GF-D8 (cell line): ENCODE data around the gene PDCD6IP.
"Not testable (repeated sequence)": the region's sequence is repeated elsewhere in the genome, so short reads cannot be mapped to it uniquely, and the experiment has no call there.

Experiments used
- DNase-seq: peaks from one replicate; lab custom pipeline; 2025; lab: John Stamatoyannopoulos, UW

The PDCD6IP gene

DNA sequence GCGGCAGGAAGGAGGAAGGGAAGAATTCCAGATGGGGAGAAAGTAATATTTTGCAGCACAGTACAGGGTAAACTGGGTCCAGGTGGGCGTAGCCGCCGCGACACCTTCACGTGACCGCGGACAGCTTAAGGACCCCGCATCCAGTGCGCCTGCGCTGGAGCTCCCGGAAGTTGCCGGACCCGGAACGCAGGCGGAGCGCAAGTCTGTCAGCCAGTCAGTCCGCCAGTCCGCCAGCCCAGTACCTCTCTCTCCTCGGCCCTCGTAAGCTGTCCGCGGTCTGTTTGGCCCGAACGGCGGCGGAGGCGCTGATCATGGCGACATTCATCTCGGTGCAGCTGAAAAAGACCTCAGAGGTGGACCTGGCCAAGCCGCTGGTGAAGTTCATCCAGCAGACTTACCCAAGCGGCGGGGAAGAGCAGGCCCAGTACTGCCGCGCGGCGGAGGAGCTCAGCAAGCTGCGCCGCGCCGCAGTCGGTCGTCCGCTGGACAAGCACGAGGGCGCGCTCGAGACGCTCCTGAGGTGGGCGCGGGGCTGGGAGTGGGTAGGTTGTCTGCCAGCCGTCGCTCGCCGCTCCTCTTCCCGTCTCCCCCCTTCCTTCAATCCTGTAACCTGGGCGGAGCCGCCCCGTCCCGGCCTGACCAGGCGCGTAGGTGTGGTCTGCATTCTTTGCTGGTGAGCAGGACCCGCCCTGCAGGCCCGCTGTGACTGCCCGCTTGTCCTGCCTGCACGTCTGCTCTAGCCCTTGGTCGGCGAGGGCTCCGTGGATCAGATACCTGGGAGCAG is at the start of gene PDCD6IP:
Gene PDCD6IP (plus strand): TSS at position 213 of the 784 bp plus-strand sequence. CDS start 99 bp downstream, at position 312.
- DNase-seq = peak; percentile 72

- DNase-seq = peak; percentile 65
These were observed 48.8 kb upstream of the PDCD6IP start for GRCh38 chr3:33749546-33750210.

GRCh38 chr3:33750211-33750548 is 48.2 kb upstream of the PDCD6IP start:
- no peak for DNase-seq

GRCh38 chr3:33751336-33751735 is 47.1 kb upstream of the PDCD6IP start:
- no peak for DNase-seq

DNA sequence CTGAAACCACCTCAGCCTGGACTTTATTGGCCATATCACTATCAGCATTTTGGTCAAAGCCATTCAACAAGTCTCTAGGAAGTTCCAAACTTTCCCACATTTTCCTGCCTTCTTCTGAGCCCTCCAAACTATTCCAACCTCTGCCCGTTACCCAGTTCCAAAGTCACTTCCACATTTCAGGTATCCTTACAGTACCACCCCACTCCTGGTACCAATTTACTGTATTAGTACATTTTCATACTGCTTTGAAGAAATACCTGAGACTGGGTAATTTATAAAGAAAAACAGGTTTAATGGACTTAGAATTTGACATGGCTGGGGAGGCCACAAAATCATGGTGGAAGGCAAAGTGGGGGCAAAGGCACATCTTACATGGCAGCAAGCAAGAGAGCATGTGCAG is 44.0 kb upstream of the PDCD6IP start:
- DNase-seq = not testable (repeated sequence)

- no peak for DNase-seq
These were observed 40.1 kb upstream of the PDCD6IP start for GRCh38 chr3:33758281-33758680.

GRCh38 chr3:33758864-33759263 is 39.6 kb upstream of the PDCD6IP start:
- no peak for DNase-seq

DNA sequence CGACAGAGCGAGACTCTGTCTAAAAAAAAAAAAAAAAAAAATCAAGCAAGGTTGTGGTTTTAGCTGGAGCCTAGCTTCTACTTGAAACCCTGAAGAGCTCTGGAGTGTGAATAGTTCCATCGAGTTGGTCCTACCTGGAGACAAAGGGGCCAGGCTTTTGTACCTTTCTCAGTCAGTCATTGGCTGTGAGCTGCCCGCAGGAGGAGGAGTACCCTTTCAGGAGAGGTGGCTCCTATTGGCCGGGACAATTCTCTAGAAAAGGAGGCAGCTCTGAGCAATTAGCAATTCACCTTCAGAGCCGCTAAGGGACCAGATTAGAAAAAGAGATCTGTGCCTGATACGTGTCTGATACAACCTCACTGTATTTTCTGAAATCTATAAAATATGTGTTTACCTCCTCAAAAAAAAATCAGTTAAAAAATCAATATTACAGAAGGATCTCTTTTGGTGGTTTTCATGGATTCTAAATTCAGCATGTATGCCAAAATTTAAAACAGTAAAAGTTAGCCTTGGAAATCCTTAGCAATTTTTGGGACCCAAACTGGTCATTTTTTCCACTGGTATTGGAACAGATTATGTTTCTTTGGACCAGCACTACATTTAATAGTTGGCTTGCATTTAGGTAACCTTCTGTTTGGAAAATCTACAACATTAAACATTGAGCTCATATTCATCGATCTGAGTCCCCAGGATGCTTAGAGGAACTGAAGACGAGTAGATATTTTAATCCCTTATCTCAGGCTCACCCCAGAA is 29.7 kb upstream of the PDCD6IP start:
- DNase-seq = no peak

DNA sequence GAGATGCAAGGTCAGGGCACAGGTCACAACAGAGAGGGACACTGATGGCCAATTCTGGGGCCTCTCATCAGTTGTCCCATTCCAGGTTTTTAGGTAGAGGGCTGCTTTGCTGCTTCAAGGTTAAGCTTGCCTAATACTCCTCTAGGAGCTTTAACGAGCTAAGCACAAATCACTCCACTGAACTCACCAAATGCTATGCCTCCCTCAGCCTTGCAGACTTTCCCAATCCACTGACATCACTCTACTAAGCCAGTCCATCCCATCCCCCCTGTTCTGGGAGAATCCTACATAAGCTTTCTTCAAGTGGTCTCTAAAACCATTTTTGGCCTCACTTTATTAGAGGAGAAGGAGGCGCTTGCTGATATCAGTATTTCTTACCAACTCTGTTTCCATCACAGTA is 24.8 kb upstream of the PDCD6IP start:
- DNase-seq = no peak

- no peak for DNase-seq
These were observed 23.1 kb upstream of the PDCD6IP start for GRCh38 chr3:33775363-33775762.

DNA sequence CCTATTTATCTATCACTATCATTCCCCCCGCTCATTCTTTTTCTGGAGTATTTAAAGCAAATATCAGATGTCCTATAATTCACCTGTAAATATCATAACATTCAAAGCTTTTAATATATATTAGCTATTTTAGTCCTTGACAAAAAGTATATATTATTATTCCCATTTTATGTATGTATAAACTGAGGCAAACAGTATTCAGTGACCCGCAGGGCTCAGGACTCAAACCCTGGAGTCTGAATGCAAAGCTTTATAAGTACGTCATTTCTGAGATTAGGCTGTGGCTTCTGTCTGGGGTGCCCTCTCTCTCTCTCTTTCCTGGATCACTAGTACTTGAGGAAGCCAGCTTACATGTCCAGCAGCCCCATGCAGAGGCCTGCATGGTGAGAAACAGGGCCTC is 20.4 kb upstream of the PDCD6IP start:
- no peak for DNase-seq

- no peak for DNase-seq
These were observed 18.7 kb upstream of the PDCD6IP start for GRCh38 chr3:33779751-33780150.

- not testable (repeated sequence) for DNase-seq
These were observed 17.0 kb upstream of the PDCD6IP start for GRCh38 chr3:33781413-33781812.

GRCh38 chr3:33786565-33787327 is 11.7 kb upstream of the PDCD6IP start:
- no peak for DNase-seq

DNA sequence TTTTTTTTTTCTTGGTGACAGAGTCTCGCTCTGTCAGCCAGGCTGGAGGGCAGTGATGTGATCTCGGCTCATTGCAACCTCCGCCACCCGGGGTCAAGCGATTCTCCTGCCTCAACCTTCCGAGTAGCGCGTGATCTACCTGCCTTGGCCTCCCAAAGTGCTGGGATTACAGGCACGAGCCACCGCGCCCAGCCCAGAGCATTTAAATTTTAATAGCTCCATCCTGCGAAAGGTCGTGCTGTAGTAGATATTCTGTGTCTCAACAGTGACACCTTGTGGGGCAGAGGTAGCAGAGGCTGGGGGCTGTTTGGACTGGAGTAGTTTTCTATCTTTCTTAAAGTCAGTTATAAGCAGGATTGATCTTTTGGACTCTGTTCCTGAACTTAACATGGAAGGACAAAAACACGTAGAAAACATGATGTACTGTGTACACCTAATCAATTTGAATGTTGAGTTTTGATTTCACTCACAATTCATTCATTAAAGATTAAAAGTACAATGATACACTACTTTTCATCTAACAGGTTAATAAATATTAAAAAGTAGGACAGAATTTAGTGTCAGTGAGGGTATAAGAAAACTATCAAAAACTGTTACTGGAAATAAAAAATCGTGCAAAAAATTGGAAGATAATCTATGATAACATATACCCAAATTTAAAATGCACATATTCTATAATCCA is 11.0 kb upstream of the PDCD6IP start:
- peak; percentile 25 for DNase-seq

DNA sequence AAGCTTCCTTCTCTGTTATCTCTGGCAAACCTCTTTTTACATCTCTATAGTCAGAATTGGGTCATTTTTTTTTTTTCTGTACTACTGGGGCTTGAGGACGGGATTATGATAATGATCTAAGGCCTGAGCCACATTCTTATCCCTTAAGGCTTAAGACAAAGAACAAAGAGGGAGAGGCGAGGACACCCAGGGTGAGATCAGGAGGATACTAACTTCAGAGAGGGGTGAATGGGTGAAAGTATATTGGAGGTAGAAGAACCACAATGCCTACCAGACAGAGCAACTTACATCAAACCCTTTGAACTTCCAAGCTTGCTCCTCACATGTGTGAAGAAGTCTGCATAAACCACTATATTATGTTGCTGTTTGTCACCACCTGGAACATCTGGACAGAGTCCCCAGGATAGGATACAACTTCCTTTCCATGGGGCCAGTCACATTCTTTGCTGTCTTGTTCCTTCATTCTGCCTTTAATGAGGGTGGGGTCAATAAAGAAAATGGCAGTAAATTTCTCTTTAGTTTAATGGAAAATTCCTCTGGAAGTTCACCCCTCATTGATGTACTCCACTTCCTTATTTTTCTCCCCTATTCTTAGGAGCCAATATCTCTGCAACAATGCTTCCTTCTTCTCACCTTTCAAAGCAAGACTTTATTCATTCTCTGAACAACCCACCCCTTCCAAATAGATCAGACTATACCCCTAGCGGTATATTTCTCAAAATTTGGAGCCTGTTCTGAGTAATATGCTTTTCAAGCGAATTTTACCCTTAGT is 9.1 kb upstream of the PDCD6IP start:
- no peak for DNase-seq

GRCh38 chr3:33790091-33790490 is 8.3 kb upstream of the PDCD6IP start:
- DNase-seq = no peak

GRCh38 chr3:33791477-33792166 is 6.8 kb upstream of the PDCD6IP start:
- peak; percentile 73 for DNase-seq

DNA sequence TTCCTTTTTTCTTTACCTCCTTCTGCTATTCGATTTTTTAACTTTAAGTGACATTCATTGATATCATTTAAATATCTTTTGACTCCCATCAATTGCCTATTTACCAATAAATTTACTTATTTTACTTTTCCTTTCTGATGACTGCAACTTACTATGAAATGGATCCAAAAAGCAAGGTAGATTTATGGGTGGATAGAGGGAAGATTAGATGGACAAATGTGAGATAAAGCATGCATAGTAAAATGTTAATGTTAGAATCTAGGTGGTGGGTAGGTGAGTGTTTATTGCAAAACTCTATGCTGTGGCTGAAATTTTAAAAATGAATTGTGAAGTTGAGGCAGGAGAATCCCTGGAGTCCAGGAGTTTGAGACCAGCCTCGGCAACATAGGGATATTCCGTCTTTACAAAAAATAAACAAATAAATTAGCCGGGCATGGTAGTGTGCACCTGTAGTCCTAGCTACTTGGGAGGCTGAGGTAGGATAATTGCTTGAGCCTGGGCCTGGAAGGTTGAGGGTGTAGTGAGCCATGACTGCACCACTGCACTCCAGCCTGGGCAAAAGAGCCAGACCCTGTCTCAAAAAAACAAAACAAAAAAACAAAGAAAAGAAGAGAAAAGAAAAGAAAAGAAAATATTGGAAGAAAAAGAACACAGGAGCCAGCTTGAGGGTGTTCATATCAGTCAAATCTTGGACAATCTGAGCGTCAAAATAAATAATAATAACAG is 6.1 kb upstream of the PDCD6IP start:
- no peak for DNase-seq
